HEK293 (cell line): Measurements from ENCODE around the gene ZSCAN30.

Experiments
- CTCF ChIA-PET: fragments of 350-600 bp; formaldehyde crosslinking; extraction: SDS; loops from one replicate; lab custom pipeline; 2021; ENCODE audit warnings: antibody characterized with exemption; lab: Yijun Ruan, JAX
- POLR2A ChIA-PET: fragments of 300-600 bp; formaldehyde crosslinking; extraction: SDS; loops from one replicate; lab custom pipeline; 2020; ENCODE audit warnings: antibody characterized with exemption, inconsistent platforms; lab: Yijun Ruan, JAX
- H3K27ac ChIP-seq: fragments of 200-500 bp; sonication (Bioruptor generic); 2 replicates; pipeline ENCODE4 v1.5.1; 2014; ENCODE audit warnings: low read depth, low read length, control low read depth, inconsistent platforms; ENCODE audit errors: extremely low read depth
- H3K36me3 ChIP-seq, 2 experiments: fragments of 200-500 bp in 1 of 2; sonication (Bioruptor generic) in 1 of 2; 1 replicate in 1 of 2; 2 replicates in 1 of 2; pipeline ENCODE4 v1.5.1; 2014 to 2017; ENCODE audit warnings: inconsistent platforms in 2 of 2, low read length in 2 of 2; ENCODE audit not compliant: control insufficient read depth in 2 of 2, insufficient read depth in 1 of 2
- H3K4me1 ChIP-seq: fragments of 200-500 bp; sonication (Bioruptor generic); 2 replicates; pipeline ENCODE4 v1.5.1; 2014; ENCODE audit warnings: mild to moderate bottlenecking, low read length, inconsistent platforms; ENCODE audit not compliant: control insufficient read depth, insufficient read depth
- H3K4me3 ChIP-seq: 2 replicates; pipeline ENCODE4 v1.5.1; 2011; ENCODE audit warnings: low read depth, mild to moderate bottlenecking, control low read depth, low read length, moderate library complexity
- H3K9me3 ChIP-seq: fragments of 200-500 bp; sonication (Bioruptor generic); 2 replicates; pipeline ENCODE4 v1.5.1; 2014; ENCODE audit warnings: low read depth, low read length, inconsistent platforms; ENCODE audit not compliant: control insufficient read depth, insufficient read depth
- BCL11B ChIP-seq: fragments of 450-650 bp; formaldehyde crosslinking; IDR thresholded peaks from 2 replicates; pipeline ENCODE4 v1.5.1; 2016; ENCODE audit warnings: low read depth, missing biosample characterization, missing genetic modification characterization
- GFI1B ChIP-seq: fragments of 450-650 bp; formaldehyde crosslinking; IDR thresholded peaks from 2 replicates; pipeline ENCODE4 v1.5.1; 2016; ENCODE audit warnings: missing biosample characterization, missing genetic modification characterization
- HOXD13 ChIP-seq: sonication (generic); formaldehyde crosslinking; IDR thresholded peaks from 2 replicates; pipeline ENCODE4 v1.8.0; 2022; ENCODE audit warnings: missing genetic modification reagents, borderline replicate concordance
- KLF10 ChIP-seq: fragments of 450-650 bp; IDR thresholded peaks from 2 replicates; pipeline ENCODE4 v1.5.1; 2018; ENCODE audit warnings: missing biosample characterization, mild to moderate bottlenecking, missing genetic modification characterization
- KLF7 ChIP-seq: fragments of 450-650 bp; formaldehyde crosslinking; IDR thresholded peaks from 2 replicates; pipeline ENCODE4 v1.5.1; 2016; ENCODE audit warnings: missing biosample characterization, missing genetic modification characterization, borderline replicate concordance
- KLF9 ChIP-seq: fragments of 450-650 bp; formaldehyde crosslinking; IDR thresholded peaks from 2 replicates; pipeline ENCODE4 v1.5.1; 2016; ENCODE audit warnings: missing biosample characterization, missing genetic modification characterization, low read depth
- PRDM2 ChIP-seq: fragments of 450-650 bp; formaldehyde crosslinking; IDR thresholded peaks from 2 replicates; pipeline ENCODE4 v1.5.1; 2016; ENCODE audit warnings: missing biosample characterization, missing genetic modification characterization, borderline replicate concordance
- SP3 ChIP-seq: fragments of 450-650 bp; formaldehyde crosslinking; IDR thresholded peaks from 2 replicates; pipeline ENCODE4 v1.5.1; 2016; ENCODE audit warnings: missing biosample characterization, missing genetic modification characterization
- ZBTB11 ChIP-seq: fragments of 450-650 bp; formaldehyde crosslinking; conservative IDR thresholded peaks from 2 replicates; pipeline ENCODE4 v1.5.1; 2016; ENCODE audit warnings: low read depth, missing biosample characterization, missing genetic modification characterization
- ZEB2 ChIP-seq: fragments of 450-650 bp; formaldehyde crosslinking; IDR thresholded peaks from 2 replicates; pipeline ENCODE4 v1.5.1; 2016; ENCODE audit warnings: missing biosample characterization, missing genetic modification characterization
- ZNF146 ChIP-seq: fragments of 450-650 bp; formaldehyde crosslinking; IDR thresholded peaks from 2 replicates; pipeline ENCODE4 v1.5.1; 2016; ENCODE audit warnings: missing biosample characterization, missing genetic modification characterization
- ZNF175 ChIP-seq: fragments of 450-650 bp; formaldehyde crosslinking; IDR thresholded peaks from 2 replicates; pipeline ENCODE4 v1.5.1; 2016; ENCODE audit warnings: missing biosample characterization, missing genetic modification characterization
- ZNF19 ChIP-seq: fragments of 450-650 bp; formaldehyde crosslinking; IDR thresholded peaks from 2 replicates; pipeline ENCODE4; 2016; ENCODE audit warnings: missing biosample characterization, missing genetic modification characterization, low read depth
- ZNF335 ChIP-seq: fragments of 450-650 bp; formaldehyde crosslinking; conservative IDR thresholded peaks from 2 replicates; pipeline ENCODE4 v1.5.1; 2016; ENCODE audit warnings: missing biosample characterization, missing genetic modification characterization
- ZNF423 ChIP-seq: fragments of 450-650 bp; formaldehyde crosslinking; IDR thresholded peaks from 2 replicates; pipeline ENCODE4 v1.5.1; 2016; ENCODE audit warnings: missing biosample characterization, missing genetic modification characterization
- ZNF544 ChIP-seq: fragments of 450-650 bp; formaldehyde crosslinking; IDR thresholded peaks from 2 replicates; pipeline ENCODE4 v1.5.0; 2017; ENCODE audit warnings: missing biosample characterization, missing genetic modification characterization
- ZNF560 ChIP-seq: fragments of 450-650 bp; formaldehyde crosslinking; IDR thresholded peaks from 2 replicates; pipeline ENCODE4 v1.5.1; 2017; ENCODE audit warnings: missing biosample characterization, missing genetic modification characterization, borderline replicate concordance
- ZNF777 ChIP-seq: fragments of 450-650 bp; formaldehyde crosslinking; IDR thresholded peaks from 2 replicates; pipeline ENCODE4 v1.5.1; 2017; ENCODE audit warnings: missing biosample characterization, missing genetic modification characterization, borderline replicate concordance
- ZNF785 ChIP-seq: fragments of 450-650 bp; formaldehyde crosslinking; IDR thresholded peaks from 2 replicates; pipeline ENCODE4 v1.5.1; 2016; ENCODE audit warnings: missing biosample characterization, missing genetic modification characterization
- ZSCAN16 ChIP-seq: fragments of 450-650 bp; formaldehyde crosslinking; IDR thresholded peaks from 2 replicates; pipeline ENCODE4 v1.5.1; 2016; ENCODE audit warnings: missing biosample characterization, missing genetic modification characterization
- ZSCAN4 ChIP-seq: fragments of 450-650 bp; formaldehyde crosslinking; IDR thresholded peaks from 2 replicates; pipeline ENCODE4 v1.5.1; 2017; ENCODE audit warnings: missing biosample characterization, missing genetic modification characterization
- ZXDB ChIP-seq: fragments of 450-650 bp; formaldehyde crosslinking; IDR thresholded peaks from 2 replicates; pipeline ENCODE4 v1.5.1; 2016; ENCODE audit warnings: missing biosample characterization, missing genetic modification characterization
- TF ChIP-seq, protein P1 (sequence below): fragments of 450-650 bp; formaldehyde crosslinking; IDR thresholded peaks from 2 replicates; pipeline ENCODE4 v1.5.1; 2016; ENCODE audit warnings: missing biosample characterization, missing genetic modification characterization

Gene ZSCAN30

GRCh38 chr18:35337286-35337685 is 47.3 kb upstream of the ZSCAN30 start:
- Histone ChIP-seq H3K9me3 (no peaks in the 10 kb centered on the region), H3K4me3 (no peak overlapping the region)
- TF ChIP-seq KLF7 (tag by site-specific recombination) (no peak), ZXDB (no peak), ZNF146 (no peak), PRDM2 (tag by site-specific recombination) (no peak), SP3 (tag by site-specific recombination) (no peak), ZNF335 (tag by site-specific recombination) (no peak), GFI1B (tag by site-specific recombination) (no peak), BCL11B (tag by site-specific recombination) (no peak), ZSCAN4 (no peak), ZNF423 (tag by site-specific recombination) (no peak)
- TF ChIP-seq, all 188 proteins: peak for 0
- H3K36me3 ChIP-seq = peaks cover 44 to 97% of the 10 kb centered on the region in 2 experiments
- no peak overlapping the region for H3K27ac ChIP-seq
- ChIA-PET CTCF (no interaction called here), POLR2A (no interaction called here)
- H3K4me1 ChIP-seq = no peaks in the 10 kb centered on the region

GRCh38 chr18:35335866-35336265 is 45.8 kb upstream of the ZSCAN30 start:
- H3K36me3 ChIP-seq = peaks cover 44 to 96% of the 10 kb centered on the region in 2 experiments
- no peak overlapping the region for H3K4me3 ChIP-seq
- H3K9me3 ChIP-seq = no peaks in the 10 kb centered on the region
- CTCF ChIA-PET = no interaction called here
- no peaks in the 10 kb centered on the region for H3K4me1 ChIP-seq
- POLR2A ChIA-PET = interaction anchor here (1.4 kb wide), 1 partner anchor 46 kb away, joined by 4 read pairs; the partner anchor contains the start of gene ZSCAN30
- H3K27ac ChIP-seq = no peak overlapping the region
- TF ChIP-seq ZEB2 (tag by site-specific recombination) (no peak), ZNF19 (no peak), ZNF560 (no peak), ZBTB11 (tag by site-specific recombination) (no peak), KLF10 (tag by site-specific recombination) (no peak), HOXD13 (CRISPR knock-in tag) (no peak), ZNF785 (tag by site-specific recombination) (no peak), KLF9 (no peak), ZNF175 (no peak), ZSCAN16 (tag by site-specific recombination) (no peak), ZNF777 (tag by site-specific recombination) (no peak), ZNF544 (tag by site-specific recombination) (no peak)
- TF ChIP-seq, protein P1, sequence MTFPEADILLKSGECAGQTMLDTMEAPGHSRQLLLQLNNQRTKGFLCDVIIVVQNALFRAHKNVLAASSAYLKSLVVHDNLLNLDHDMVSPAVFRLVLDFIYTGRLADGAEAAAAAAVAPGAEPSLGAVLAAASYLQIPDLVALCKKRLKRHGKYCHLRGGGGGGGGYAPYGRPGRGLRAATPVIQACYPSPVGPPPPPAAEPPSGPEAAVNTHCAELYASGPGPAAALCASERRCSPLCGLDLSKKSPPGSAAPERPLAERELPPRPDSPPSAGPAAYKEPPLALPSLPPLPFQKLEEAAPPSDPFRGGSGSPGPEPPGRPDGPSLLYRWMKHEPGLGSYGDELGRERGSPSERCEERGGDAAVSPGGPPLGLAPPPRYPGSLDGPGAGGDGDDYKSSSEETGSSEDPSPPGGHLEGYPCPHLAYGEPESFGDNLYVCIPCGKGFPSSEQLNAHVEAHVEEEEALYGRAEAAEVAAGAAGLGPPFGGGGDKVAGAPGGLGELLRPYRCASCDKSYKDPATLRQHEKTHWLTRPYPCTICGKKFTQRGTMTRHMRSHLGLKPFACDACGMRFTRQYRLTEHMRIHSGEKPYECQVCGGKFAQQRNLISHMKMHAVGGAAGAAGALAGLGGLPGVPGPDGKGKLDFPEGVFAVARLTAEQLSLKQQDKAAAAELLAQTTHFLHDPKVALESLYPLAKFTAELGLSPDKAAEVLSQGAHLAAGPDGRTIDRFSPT (tag by site-specific recombination) = no peak
